NCI-H1930 (cell line): Measurements from ENCODE around the gene GAK.

Experiments used
- DNase-seq, 2 experiments: peaks; one replicate each; lab custom pipeline; 2025; lab: John Stamatoyannopoulos, UW

Gene GAK

DNA sequence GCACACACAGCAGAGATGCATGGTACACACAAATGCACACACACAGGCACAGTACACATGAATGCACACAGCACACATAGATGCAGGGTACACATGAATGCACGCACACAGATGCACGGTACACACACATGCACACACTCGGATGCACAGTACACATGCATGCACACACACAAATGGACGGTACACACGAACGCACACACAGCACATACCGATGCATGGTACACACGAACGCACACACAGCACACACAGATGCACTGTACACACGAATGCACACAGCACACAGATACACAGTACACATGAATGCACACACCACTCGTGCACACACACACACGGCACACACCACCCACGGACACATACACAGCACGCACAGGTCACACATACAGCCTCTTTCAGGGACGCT is 62.3 kb downstream of the GAK start:
- no peak for DNase-seq

GRCh38 chr4:868421-868820 is 63.7 kb downstream of the GAK start:
- DNase-seq: no peak

GRCh38 chr4:867526-868250 is 64.4 kb downstream of the GAK start:
- DNase-seq: no peak

- no peak for DNase-seq
Observed at GRCh38 chr4:866761-867390, 65.2 kb downstream of the GAK start.

- DNase-seq: no peak
Observed at GRCh38 chr4:866068-866760, 65.9 kb downstream of the GAK start.

- DNase-seq: no peak
Observed at GRCh38 chr4:865572-865971, 66.5 kb downstream of the GAK start.

- no peak for DNase-seq
Observed at GRCh38 chr4:865121-865465, 67.0 kb downstream of the GAK start.

GRCh38 chr4:864456-865120 is 67.5 kb downstream of the GAK start:
- DNase-seq: no peak

DNA sequence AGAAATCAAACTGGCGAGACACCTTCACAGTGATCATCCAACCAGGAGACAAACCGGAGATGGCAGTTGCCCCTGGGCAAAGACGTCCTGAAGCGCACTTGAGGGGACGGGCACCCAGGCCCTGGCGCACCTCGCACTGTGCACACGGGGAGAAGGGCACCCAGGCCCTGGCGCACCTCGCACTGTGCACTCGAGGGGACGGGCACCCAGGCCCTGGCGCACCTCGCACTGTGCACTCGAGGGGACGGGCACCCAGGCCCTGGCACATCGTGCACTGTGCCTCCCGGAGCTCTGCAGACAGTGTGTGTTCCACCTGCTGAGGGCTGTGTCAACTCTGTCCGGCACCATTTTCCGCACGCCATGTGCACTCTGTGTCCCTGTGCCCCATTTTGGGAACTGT is 71.6 kb downstream of the GAK start:
- no peak for DNase-seq

DNA sequence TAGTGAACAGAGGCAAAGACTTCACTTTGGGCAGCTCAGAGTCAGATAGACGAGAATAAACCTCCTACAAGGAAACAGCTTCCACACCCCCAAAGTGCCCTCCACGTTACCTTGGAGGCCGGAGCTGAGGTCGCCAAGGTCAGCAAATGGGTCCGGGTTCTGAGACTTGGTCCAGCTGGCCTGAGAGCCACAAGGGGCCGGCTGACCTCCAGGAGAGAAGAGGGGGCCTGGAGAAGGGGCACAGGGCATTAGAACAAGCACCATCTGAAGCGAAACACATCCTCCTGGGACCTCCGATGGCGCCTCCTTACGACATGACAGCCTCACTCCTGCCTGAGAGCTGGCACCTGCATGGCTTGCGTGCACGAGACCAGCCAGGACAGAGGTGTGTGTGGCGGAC is 72.6 kb downstream of the GAK start:
- DNase-seq: no peak

- DNase-seq: no peak
Observed at GRCh38 chr4:858831-859451, 73.2 kb downstream of the GAK start.

DNA sequence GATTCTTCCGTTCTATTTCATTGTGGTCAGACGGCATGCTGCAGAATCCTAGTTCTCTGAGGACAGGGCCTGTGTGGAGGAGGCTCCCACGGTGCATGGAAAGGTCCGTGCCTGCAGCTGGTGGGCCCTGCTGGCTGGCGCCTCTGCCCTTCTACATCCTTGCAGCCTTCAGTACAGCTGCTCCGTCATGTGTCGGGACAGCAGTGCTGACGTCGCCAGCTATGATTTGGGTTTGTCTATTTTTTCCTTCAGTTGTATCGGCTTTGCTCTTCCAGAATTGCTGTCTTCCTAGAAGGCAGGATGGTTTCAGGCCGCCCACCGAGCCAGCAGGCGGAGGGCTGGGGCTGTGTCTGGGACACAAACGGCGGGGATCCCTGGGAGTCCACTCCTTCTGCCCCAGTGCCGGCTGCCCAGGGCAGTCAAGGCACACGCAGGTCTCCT is 74.1 kb downstream of the GAK start:
- no peak for DNase-seq

- no peak for DNase-seq
Observed at GRCh38 chr4:857461-857860, 74.7 kb downstream of the GAK start.

- no peak for DNase-seq
Observed at GRCh38 chr4:856225-856901, 75.8 kb downstream of the GAK start.

GRCh38 chr4:855880-856224 is 76.3 kb downstream of the GAK start:
- no peak for DNase-seq

GRCh38 chr4:854356-854755 is 77.8 kb downstream of the GAK start:
- no peak for DNase-seq

GRCh38 chr4:853416-853781 is 78.7 kb downstream of the GAK start:
- no peak for DNase-seq

- DNase-seq: no peak
Observed at GRCh38 chr4:851701-852430, 80.2 kb downstream of the GAK start.

DNA sequence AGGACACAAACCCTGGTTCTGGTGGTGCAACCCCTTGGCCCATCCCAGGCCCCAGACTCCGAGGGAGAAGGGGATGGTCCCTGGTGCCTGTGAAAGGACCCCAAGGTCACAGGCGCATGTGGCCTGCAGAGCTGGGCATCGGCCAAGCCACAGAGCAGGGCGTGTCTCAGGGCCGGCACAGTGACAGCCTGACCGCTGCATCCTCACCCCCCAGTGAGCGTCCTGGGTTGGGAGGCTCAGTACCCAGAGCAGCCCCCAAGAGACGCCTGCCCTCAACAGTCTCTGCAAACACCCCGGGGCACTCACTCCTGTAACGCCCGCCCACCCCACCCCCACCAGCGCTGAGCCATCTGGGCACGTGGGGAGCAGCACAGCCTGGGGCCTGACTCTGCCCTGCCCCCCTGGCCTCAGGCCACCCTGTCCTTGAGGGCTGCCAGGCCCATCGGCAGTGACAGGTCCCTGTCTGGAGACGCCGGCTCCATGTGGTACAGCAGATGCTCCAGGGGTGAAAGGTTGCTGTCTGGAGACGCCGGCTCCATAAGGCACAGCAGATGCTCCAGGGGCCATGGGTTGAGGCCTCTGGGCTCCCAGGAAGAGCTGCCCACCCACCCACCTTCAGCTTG is 81.7 kb downstream of the GAK start:
- no peak for DNase-seq

DNA sequence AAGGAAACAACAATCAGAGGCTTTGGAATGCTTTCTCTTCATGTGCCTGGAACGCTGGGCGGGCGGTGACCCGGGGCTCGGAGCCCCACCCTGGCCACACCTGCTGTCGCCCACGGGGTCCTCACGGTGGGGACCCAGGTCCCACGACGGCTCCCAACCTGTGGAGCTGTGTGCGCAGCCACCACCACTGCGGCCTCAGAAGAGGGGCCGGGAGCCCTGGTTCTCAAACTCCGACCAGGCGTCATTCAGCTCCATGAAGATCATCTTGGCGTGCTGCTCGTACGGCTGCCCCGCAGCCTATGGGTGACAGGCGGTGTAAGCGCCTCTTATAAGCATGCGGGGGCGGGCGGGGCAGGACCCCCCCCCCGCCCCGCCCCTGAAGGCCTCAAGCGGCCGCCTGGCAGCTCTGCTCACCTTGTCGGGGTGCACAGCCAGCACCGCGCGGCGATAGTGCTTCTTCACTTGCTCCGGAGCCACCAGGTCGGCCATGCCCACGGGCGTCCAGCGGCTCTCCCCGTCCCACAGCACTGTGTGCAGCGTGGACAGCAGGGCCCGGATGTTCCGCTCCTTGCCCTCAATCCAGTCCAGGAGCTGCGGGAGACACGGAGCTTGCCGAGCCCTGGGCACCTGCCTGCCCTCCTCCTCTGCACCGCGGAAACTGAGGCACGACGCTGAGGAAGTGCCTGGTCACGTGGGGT is 82.5 kb downstream of the GAK start:
- DNase-seq: no peak
